ENCODE results near the gene FLOT2.

DNA sequence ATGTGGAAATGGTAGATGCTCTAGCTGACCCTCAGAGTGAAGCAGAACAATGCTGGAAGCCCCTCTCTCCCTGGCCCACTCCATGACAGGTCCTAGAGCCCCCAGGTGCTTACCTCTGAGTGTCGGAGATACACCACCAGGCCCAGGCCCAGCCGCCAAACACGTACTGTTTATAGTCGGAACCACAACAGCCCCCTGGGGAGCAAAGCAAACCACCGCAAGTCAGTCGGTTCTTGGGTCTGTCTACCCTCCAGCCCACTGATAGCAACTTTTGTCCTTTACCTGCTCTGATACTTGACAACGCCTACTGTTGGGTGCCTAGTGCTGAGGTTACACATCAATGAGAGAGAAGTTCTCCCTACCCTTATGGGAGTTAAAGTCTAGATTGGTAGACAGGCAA lies 8.7 kb downstream of the FLOT2 start:
- TF ChIP-seq, protein P1, sequence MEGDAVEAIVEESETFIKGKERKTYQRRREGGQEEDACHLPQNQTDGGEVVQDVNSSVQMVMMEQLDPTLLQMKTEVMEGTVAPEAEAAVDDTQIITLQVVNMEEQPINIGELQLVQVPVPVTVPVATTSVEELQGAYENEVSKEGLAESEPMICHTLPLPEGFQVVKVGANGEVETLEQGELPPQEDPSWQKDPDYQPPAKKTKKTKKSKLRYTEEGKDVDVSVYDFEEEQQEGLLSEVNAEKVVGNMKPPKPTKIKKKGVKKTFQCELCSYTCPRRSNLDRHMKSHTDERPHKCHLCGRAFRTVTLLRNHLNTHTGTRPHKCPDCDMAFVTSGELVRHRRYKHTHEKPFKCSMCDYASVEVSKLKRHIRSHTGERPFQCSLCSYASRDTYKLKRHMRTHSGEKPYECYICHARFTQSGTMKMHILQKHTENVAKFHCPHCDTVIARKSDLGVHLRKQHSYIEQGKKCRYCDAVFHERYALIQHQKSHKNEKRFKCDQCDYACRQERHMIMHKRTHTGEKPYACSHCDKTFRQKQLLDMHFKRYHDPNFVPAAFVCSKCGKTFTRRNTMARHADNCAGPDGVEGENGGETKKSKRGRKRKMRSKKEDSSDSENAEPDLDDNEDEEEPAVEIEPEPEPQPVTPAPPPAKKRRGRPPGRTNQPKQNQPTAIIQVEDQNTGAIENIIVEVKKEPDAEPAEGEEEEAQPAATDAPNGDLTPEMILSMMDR (IDR thresholded peaks at IDR 0.05): no peak
- TF ChIP-seq POLR2A (IDR thresholded peaks at IDR 0.05): no peak
